ENCODE measurements around the gene SLC7A6.

DNA sequence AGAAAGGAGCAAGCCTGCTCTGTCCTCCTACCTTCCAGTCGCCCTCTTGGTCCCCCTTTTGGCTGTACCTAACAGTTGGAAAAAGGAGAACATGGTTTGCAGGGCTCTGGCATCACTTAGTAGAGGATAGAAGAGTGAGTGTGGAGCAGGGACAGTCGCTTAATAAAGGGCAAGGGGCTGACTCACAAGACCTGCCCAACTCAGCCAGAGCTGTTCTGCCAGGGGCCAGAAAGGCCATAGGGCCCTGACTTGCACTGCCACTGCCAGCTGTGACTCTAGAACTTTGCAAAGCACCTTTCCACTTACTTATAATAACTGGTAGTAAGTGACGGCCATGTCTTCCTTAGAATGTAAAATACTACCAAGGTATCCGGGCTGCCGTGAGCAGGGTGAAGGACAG, 60.0 kb downstream of the SLC7A6 start:
- TF ChIP-seq POLR2A (IDR thresholded peaks at IDR 0.05; ENCODE audit: low read length) (no peak), GATA1 (IDR thresholded peaks at IDR 0.05; ENCODE audit: low read depth, low read length) (no peak)

All from erythroblast (primary cell).